GM21717 (cell line): ENCODE data around the gene PTPRN.

Experiments
- ATAC-seq: cut with Tn5 transposase; IDR thresholded peaks from one replicate; pipeline ENCODE4 v1.9.1; 2021; ENCODE audit warnings: mild to moderate bottlenecking, moderate library complexity; ENCODE audit not compliant: unreplicated experiment

PTPRN gene

GRCh38 chr2:219308142-219309101 lies 779 bp downstream of the PTPRN start:
- no peak for ATAC-seq

- no peak for ATAC-seq
These were observed 3.2 kb downstream of the PTPRN start for GRCh38 chr2:219306047-219306446.

GRCh38 chr2:219304223-219304622 lies 5.0 kb downstream of the PTPRN start:
- ATAC-seq: no peak

- ATAC-seq: no peak
These were observed 6.7 kb downstream of the PTPRN start for GRCh38 chr2:219302412-219302968.

- no peak for ATAC-seq
These were observed 9.2 kb downstream of the PTPRN start for GRCh38 chr2:219300022-219300421.

GRCh38 chr2:219299372-219299760 lies 9.8 kb downstream of the PTPRN start:
- ATAC-seq: no peak

GRCh38 chr2:219298759-219299371 lies 10.3 kb downstream of the PTPRN start:
- peak; percentile 62 for ATAC-seq

GRCh38 chr2:219297766-219298456 lies 11.3 kb downstream of the PTPRN start:
- ATAC-seq: no peak

GRCh38 chr2:219296631-219297391 lies 12.4 kb downstream of the PTPRN start:
- ATAC-seq: no peak

- no peak for ATAC-seq
These were observed 13.1 kb downstream of the PTPRN start for GRCh38 chr2:219296142-219296541.

GRCh38 chr2:219294356-219295351 lies 14.5 kb downstream of the PTPRN start:
- ATAC-seq: peak; percentile 87

- ATAC-seq: no peak
These were observed 15.4 kb downstream of the PTPRN start for GRCh38 chr2:219293736-219294231.

- ATAC-seq: no peak
These were observed 16.6 kb downstream of the PTPRN start for GRCh38 chr2:219292616-219293015.

- ATAC-seq: no peak
These were observed 17.2 kb downstream of the PTPRN start for GRCh38 chr2:219291910-219292490.

GRCh38 chr2:219291394-219291793 lies 17.8 kb downstream of the PTPRN start:
- no peak for ATAC-seq

- ATAC-seq: no peak
These were observed 18.6 kb downstream of the PTPRN start for GRCh38 chr2:219290381-219291171.

- no peak for ATAC-seq
These were observed 19.5 kb downstream of the PTPRN start for GRCh38 chr2:219289537-219290361.
